Measurements from ENCODE around the gene TRIM3.

DNA sequence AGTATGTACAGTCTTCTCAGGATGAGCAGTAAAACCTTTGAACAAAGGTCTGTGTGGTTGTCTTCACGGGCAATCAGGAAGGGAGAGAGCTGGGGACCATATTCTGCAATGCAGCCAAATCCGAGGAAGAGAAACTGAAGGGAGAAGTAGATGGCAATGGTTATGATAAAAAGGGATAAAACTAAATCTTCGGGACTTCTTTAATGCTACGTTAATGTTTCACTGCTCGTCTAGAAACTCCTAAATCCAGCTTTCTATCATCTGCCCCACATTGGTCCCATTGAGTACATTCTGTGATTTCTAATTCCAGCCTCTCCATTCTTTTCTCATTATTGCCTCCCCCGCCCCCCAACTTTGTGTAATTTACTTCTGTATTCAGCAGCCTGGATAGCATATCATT, 9.3 kb upstream of the TRIM3 start:
- no peak for TF ChIP-seq EZH2 (IDR thresholded peaks at IDR 0.05; ENCODE audit: low read length, unreplicated experiment)
- TF ChIP-seq, protein P1, sequence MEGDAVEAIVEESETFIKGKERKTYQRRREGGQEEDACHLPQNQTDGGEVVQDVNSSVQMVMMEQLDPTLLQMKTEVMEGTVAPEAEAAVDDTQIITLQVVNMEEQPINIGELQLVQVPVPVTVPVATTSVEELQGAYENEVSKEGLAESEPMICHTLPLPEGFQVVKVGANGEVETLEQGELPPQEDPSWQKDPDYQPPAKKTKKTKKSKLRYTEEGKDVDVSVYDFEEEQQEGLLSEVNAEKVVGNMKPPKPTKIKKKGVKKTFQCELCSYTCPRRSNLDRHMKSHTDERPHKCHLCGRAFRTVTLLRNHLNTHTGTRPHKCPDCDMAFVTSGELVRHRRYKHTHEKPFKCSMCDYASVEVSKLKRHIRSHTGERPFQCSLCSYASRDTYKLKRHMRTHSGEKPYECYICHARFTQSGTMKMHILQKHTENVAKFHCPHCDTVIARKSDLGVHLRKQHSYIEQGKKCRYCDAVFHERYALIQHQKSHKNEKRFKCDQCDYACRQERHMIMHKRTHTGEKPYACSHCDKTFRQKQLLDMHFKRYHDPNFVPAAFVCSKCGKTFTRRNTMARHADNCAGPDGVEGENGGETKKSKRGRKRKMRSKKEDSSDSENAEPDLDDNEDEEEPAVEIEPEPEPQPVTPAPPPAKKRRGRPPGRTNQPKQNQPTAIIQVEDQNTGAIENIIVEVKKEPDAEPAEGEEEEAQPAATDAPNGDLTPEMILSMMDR (conservative IDR thresholded peaks at IDR 0.05; ENCODE audit: low read depth, low read length), result no peak

All from PC-3 (cell line).